IPS DF 6.9 (cell line): ENCODE measurements around the gene MAPK12.

ENCODE experiments used
- DNase-seq: peaks from one replicate; pipeline ENCODE4 v3.0.0-alpha.2; 2013; ENCODE audit warnings: low read depth, low spot score
- H3K27ac ChIP-seq: one replicate; pipeline ENCODE4 v1.5.1; 2013; ENCODE audit warnings: low read length, control low read depth
- H3K27me3 ChIP-seq: 2 replicates; pipeline ENCODE4 v1.6.1; 2013; ENCODE audit warnings: mild to moderate bottlenecking, low read length; ENCODE audit not compliant: control insufficient read depth, insufficient read depth
- H3K36me3 ChIP-seq: 2 replicates; pipeline ENCODE4 v1.6.1; 2013; ENCODE audit warnings: low read length; ENCODE audit not compliant: control insufficient read depth, insufficient read depth
- H3K4me1 ChIP-seq: 2 replicates; pipeline ENCODE4 v1.6.1; 2013; ENCODE audit warnings: low read length; ENCODE audit not compliant: control insufficient read depth, insufficient read depth
- H3K4me3 ChIP-seq: 2 replicates; pipeline ENCODE4 v1.5.1; 2013; ENCODE audit warnings: mild to moderate bottlenecking, low read length
- H3K9me3 ChIP-seq: 2 replicates; pipeline ENCODE4 v1.6.1; 2013; ENCODE audit warnings: low read length, inconsistent platforms; ENCODE audit not compliant: control insufficient read depth, insufficient read depth
- WGBS: extraction: QIAGEN DNeasy Blood & Tissue Kit; methylation state at CpG from one replicate; pipeline ENCODE4 v1.1.7; 2013; ENCODE audit warnings: mixed read lengths, missing lambda C conversion rate; ENCODE audit not compliant: insufficient read length, insufficient coverage; 5-methylcytosine and 5-hydroxymethylcytosine counted together

MAPK12 gene

GRCh38 chr22:50264946-50265669 lies 3.6 kb upstream of the MAPK12 start:
- Histone ChIP-seq H3K36me3 (no peaks in the 10 kb centered on the region), H3K27me3 (peaks cover 23% of the 10 kb centered on the region), H3K4me3 (no peak overlapping the region), H3K4me1 (peaks cover 14% of the 10 kb centered on the region), H3K9me3 (no peaks in the 10 kb centered on the region), H3K27ac (no peak overlapping the region)
- DNase-seq: no peak
- no CpG with 5 or more reads among the region's 15 CpGs for WGBS

- Histone ChIP-seq H3K9me3 (no peaks in the 10 kb centered on the region), H3K36me3 (no peaks in the 10 kb centered on the region), H3K4me3 (no peak overlapping the region), H3K27me3 (peaks cover 17% of the 10 kb centered on the region), H3K4me1 (peaks cover 14% of the 10 kb centered on the region), H3K27ac (no peak overlapping the region)
- DNase-seq: no peak
- no CpG with 5 or more reads among the region's 15 CpGs for WGBS
These were observed 2.7 kb upstream of the MAPK12 start for GRCh38 chr22:50264104-50264745.

DNA sequence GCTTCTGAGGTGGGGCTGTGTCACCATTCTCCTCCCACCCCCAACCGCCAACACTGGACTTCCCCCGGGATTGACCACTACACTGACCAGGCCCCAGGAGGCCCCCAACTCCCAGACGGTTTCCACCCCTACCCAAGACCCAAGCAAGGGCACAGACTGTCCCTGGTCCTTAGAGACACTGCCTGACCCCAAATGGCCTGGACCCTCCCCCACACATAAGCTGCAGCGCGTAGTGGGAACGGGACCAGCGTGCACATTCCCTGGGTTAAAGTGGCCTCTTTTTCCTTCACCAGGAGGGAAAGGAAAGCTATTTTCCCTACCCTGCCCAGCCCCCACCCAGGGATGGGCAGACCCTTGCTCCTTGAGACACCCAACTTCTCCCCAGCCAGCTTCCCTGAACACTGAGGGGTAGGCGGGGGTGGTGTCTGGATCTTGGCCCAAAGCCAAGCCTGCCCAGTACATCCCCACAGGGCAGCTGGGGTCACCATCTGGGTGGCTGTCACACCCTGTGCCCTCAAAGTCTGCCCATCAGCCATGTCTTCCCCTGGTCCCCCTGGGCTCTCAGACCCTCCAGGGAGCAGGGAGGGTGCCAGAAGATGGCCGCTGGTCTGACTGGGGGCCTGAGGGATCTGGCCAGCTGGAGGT lies 1.6 kb upstream of the MAPK12 start:
- WGBS: no CpG with 5 or more reads among the region's 9 CpGs
- H3K27me3 ChIP-seq: peaks cover 6% of the 10 kb centered on the region
- no peak overlapping the region for H3K4me3 ChIP-seq
- no peak for DNase-seq
- H3K4me1 ChIP-seq: peaks cover 14% of the 10 kb centered on the region
- no peak overlapping the region for H3K27ac ChIP-seq
- no peaks in the 10 kb centered on the region for H3K36me3 ChIP-seq
- no peaks in the 10 kb centered on the region for H3K9me3 ChIP-seq

DNA sequence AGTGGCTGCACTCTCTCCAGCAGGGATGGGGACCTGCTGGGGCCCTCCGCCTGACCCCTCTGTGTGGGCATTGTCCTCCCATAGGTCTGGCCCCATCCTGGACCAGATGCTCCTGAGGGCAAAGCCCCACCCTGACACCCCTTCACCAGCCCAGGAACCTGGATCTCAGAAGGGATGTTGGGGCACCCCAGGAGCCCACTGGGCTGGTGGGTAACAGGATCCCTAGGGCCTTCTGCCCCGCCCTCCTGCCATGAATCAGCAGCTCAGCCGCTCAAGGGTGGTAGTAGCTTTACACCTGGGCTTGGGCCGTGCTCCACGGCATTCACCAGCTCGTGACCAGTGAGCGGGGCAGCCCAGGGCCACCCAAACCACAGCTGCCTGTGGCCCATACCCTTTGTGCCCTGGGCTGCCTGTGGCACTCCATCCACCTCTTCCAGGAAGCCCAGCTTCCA lies 1.0 kb upstream of the MAPK12 start:
- H3K27ac ChIP-seq: no peak overlapping the region
- no peaks in the 10 kb centered on the region for H3K36me3 ChIP-seq
- H3K9me3 ChIP-seq: no peaks in the 10 kb centered on the region
- DNase-seq: no peak
- WGBS: no CpG with 5 or more reads among the region's 7 CpGs
- H3K4me3 ChIP-seq: no peak overlapping the region
- H3K27me3 ChIP-seq: peaks cover 4% of the 10 kb centered on the region
- peaks cover 14% of the 10 kb centered on the region for H3K4me1 ChIP-seq

- Histone ChIP-seq H3K4me1 (peaks cover 11% of the 10 kb centered on the region), H3K9me3 (no peaks in the 10 kb centered on the region), H3K27ac (no peak overlapping the region), H3K4me3 (peak overlapping the region; percentile 71; the same call in 1 of the 2 replicates), H3K36me3 (peaks cover 4% of the 10 kb centered on the region; the same call in 1 of the 2 replicates), H3K27me3 (peaks cover 4% of the 10 kb centered on the region)
- no CpG with 5 or more reads among the region's 92 CpGs for WGBS
- no peak for DNase-seq
These were observed 475 bp downstream of the MAPK12 start for GRCh38 chr22:50260801-50261614.

- Histone ChIP-seq H3K4me1 (peaks cover 11% of the 10 kb centered on the region), H3K4me3 (peak overlapping the region; percentile 71; the same call in 1 of the 2 replicates), H3K27ac (no peak overlapping the region), H3K9me3 (no peaks in the 10 kb centered on the region), H3K36me3 (peaks cover 4% of the 10 kb centered on the region; the same call in 1 of the 2 replicates), H3K27me3 (peaks cover 4% of the 10 kb centered on the region)
- DNase-seq: no peak
- no CpG with 5 or more reads among the region's 11 CpGs for WGBS
These were observed 1.1 kb downstream of the MAPK12 start for GRCh38 chr22:50260434-50260800.

DNA sequence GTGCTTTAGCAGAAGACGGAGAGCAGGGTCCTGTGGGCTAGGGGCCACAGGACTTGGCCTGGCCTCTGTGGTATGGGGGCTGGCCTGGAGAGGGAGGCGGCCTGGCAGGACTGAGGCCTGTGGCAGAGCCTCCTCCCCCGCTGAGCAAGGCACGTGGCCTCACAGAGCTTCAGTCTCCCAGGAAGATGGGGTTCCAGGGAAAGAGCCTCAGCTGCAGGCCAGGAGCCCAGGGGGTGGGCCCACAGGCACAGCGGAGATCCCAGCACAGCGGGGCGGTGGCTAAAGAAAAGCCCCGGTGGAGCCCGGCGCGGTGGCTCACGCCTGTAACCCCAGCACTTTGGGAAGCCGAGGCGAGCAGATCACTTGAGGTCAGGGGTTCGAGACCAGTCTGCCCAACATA lies 2.2 kb downstream of the MAPK12 start:
- DNase-seq: no peak
- WGBS: no CpG with 5 or more reads among the region's 15 CpGs

DNA sequence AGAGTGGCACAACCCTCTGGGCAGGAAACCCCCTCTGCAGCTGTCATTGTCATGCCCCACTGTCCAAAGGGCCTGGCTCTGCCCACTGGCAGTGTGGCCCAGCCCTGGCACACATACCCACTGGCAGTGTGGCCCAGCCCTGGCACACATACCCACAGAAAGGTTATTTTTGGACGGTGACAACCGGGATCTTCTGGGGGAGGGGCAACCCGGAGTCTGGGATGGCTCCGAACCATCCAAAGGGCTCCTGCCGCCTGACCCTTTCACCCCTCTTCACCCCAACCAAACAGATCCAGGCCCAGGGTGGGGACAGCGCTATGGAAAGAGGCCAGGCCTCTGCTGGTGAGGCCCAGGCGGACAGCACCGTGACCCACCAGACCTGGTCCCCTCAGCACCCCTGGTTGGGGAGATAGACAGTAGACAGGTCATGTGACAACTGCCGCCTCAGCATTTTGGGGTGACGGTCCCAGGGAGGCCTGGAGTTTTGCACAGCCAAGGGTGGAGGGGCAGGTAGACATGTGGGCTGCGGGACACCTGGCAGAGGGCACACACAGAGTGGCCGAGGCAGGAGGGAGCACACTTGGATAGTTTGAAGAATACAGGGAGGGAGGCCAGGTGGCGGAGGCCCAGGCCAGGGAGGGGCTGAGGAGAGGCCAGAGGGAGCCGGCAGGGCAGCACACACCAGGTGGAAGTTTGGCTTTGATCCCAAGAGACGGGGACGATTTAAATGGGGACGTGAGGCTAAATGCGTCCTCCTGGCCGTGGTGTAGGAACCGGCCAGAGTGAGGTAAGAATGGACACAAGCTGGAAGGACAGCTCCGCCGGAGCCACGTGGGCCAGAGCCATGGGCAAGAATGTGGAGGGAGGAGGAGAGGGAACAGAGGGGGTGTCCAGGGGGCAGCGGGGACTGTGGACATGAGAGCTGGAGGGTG lies 2.9 kb downstream of the MAPK12 start:
- WGBS: no CpG with 5 or more reads among the region's 24 CpGs
- no peak for DNase-seq
- Histone ChIP-seq H3K9me3 (no peaks in the 10 kb centered on the region), H3K4me1 (peaks cover 11% of the 10 kb centered on the region), H3K4me3 (no peak overlapping the region), H3K36me3 (peaks cover 4% of the 10 kb centered on the region; the same call in 1 of the 2 replicates), H3K27ac (no peak overlapping the region), H3K27me3 (peaks cover 4% of the 10 kb centered on the region)

More for the DNA sequence above, 2.2 kb downstream of the MAPK12 start:
- Histone ChIP-seq H3K4me3 (no peak overlapping the region), H3K9me3 (no peaks in the 10 kb centered on the region), H3K4me1 (peaks cover 11% of the 10 kb centered on the region), H3K27ac (no peak overlapping the region), H3K27me3 (peaks cover 4% of the 10 kb centered on the region), H3K36me3 (peaks cover 4% of the 10 kb centered on the region; the same call in 1 of the 2 replicates)

DNA sequence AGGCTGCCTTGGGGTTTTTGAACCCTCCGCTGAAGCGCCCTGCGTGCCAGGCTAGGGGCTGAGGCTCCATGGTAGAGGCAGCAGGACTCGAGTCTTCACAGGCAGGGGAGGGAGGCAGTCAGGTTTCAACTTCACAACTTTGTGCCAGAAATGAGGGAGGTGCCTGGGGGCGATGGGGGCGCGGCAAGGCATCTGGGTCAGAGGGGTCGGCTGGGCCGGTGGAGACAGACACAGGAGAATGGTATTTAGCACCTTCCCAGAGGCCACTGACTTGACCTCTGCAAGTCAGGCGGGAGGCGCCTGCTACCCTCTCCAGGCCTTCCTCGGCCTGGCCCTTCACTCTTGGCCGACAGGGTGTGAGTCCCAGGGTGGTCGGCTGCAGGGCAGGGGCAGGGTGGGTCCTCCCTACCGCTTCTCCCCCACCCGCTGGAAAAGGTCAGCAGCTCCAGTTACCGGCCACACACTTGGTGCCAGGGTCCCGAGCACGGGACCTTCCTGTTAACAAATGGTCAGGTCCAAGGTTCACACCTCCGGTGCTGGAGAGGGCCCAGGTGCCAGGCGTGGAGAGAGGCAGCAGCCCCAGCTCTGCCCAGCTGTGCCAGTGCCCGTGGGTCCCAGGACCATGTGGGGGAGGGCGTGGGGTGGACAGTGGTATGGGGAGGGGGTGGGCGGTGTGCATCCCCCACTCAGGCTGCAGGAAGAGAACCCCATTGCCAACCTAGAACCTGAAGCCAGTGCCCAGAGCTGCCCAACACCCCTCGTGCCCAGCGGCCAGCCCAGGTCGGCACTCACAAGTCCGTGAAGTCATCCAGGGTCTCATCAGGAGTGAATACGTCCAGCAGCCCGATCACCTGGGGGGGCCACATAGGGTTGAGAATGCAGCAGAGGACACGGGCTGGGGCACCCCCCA lies 3.8 kb downstream of the MAPK12 start:
- H3K27ac ChIP-seq: no peak overlapping the region
- H3K4me3 ChIP-seq: no peak overlapping the region
- WGBS: no CpG with 5 or more reads among the region's 31 CpGs
- peaks cover 4% of the 10 kb centered on the region for H3K27me3 ChIP-seq
- DNase-seq: no peak
- peaks cover 8% of the 10 kb centered on the region for H3K4me1 ChIP-seq
- H3K9me3 ChIP-seq: no peaks in the 10 kb centered on the region
- H3K36me3 ChIP-seq: peaks cover 4% of the 10 kb centered on the region; the same call in 1 of the 2 replicates
